ENCODE data around the gene KCNJ6. TPM values are rescaled to one million over a fixed set of nuclear protein-coding genes. Genes with fewer than 3 reads are reported as not detected.

The KCNJ6 gene
- total and polyA plus RNA-seq, 10 of the 15 experiments (the other 5 are each of a cell fraction or from before 2014, with no cell fraction given) = 0.03 to 0.07 (median 0.04) TPM; not detected in 7

GRCh38 chr21:37579356-37579755 is 336.9 kb downstream of the KCNJ6 start:
- Histone ChIP-seq H3K4me2 (ENCODE audit: control insufficient read depth, insufficient read depth) (no peak overlapping the region), H3K4me1 (ENCODE audit: control insufficient read depth, insufficient read depth, low read length) (no peaks in the 10 kb centered on the region), H4K20me1 (ENCODE audit: control insufficient read depth, insufficient read depth) (no peaks in the 10 kb centered on the region), H2AFZ (ENCODE audit: control insufficient read depth, low read depth, low read length) (no peak overlapping the region), H3K9ac (ENCODE audit: control insufficient read depth, insufficient read depth, low read length) (no peak overlapping the region), H3K27ac (ENCODE audit: control insufficient read depth, insufficient read depth) (no peak overlapping the region), H3K9me3 (replicated peaks; ENCODE audit: control insufficient read depth, insufficient read depth, low read length) (peaks cover 2% of the 10 kb centered on the region), H3K4me3 (no peak overlapping the region), H3K27me3 (replicated peaks in 1 of 2; ENCODE audit: control insufficient read depth in 2 of 2, insufficient read depth in 2 of 2, low read length in 1 of 2) (no peaks in the 10 kb centered on the region), H3K36me3 (ENCODE audit: control insufficient read depth in 2 of 2, insufficient read depth in 2 of 2, low read length in 1 of 2) (no peaks in the 10 kb centered on the region), H3K79me2 (ENCODE audit: control insufficient read depth, insufficient read depth, low read length) (no peaks in the 10 kb centered on the region)
- ATAC-seq (no peak), FAIRE-seq (no peak), DNase-seq (ENCODE audit: low read depth, low spot score) (no peak)
- TF ChIP-seq MYB (IDR thresholded peaks at IDR 0.05; ENCODE audit: borderline replicate concordance, low read depth, low read length) (no peak), TCF7 (IDR thresholded peaks at IDR 0.05; ENCODE audit: borderline replicate concordance) (no peak), NFXL1 (IDR thresholded peaks at IDR 0.05; ENCODE audit: borderline replicate concordance) (no peak), USF2 (IDR thresholded peaks at IDR 0.05; ENCODE audit: borderline replicate concordance, low read depth, low read length) (no peak), MXI1 (IDR thresholded peaks at IDR 0.05; ENCODE audit: low read depth, low read length) (no peak), SKIL (IDR thresholded peaks at IDR 0.05; ENCODE audit: low read depth, poor library complexity, severe bottlenecking) (no peak), CTCF (IDR thresholded peaks at IDR 0.05 in 2 of 3, conservative IDR thresholded peaks at IDR 0.05 in 1 of 3; ENCODE audit: control insufficient read depth in 2 of 3, extremely low read depth in 1 of 3, insufficient read depth in 1 of 3, low read depth in 3 of 3, low read length in 3 of 3) (no peak)
- RAD21 ChIA-PET (ENCODE audit: unreplicated experiment) = no interaction called here
- CTCF ChIA-PET = interaction anchor here (1.0 to 2.7 kb wide), 2 partner anchors 11 to 15 kb away, joined by 5 to 10 read pairs; no protein-coding TSS in a partner anchor
- SMC1A ChIA-PET (ENCODE audit: uncharacterized antibody, unreplicated experiment) = no interaction called here
- in situ Hi-C loops (cut with MboI) = no loop called here
- POLR2A ChIA-PET = no interaction called here
- intact Hi-C loops (cut with micrococcal nuclease; ENCODE audit: unreplicated experiment) = no loop called here
- WGBS (ENCODE audit: insufficient coverage, insufficient replicate concordance, low lambda C conversion rate, missing lambda C conversion rate) = 0% methylated on average over 1 of the region's 1 CpG
- BruUV-seq (replicated peaks) = no TSS peak

Measured in GM12878 (cell line).